ENCODE measurements around the gene RAD51B.

GRCh38 chr14:68680541-68681051 is 861.0 kb downstream of the RAD51B start:
- TF ChIP-seq CTCF (IDR thresholded peaks at IDR 0.05), result no peak
- peak in 1 of 4 donors; percentile 33 for TF ChIP-seq POLR2A (IDR thresholded peaks at IDR 0.05)
- TF ChIP-seq EP300 (IDR thresholded peaks at IDR 0.05), result no peak
- TF ChIP-seq POLR2AphosphoS5 (IDR thresholded peaks at IDR 0.05), result peak in 1 of 2 donors; percentile 45

Data from upper lobe of left lung (tissue), 4 donors.